Measurements from ENCODE around the gene MPIG6B. TPM values are rescaled to one million over a fixed set of nuclear protein-coding genes. Genes with fewer than 3 reads are reported as not detected.
A peak's percentile ranks its signal among the peaks of the same experiment; 100 is the strongest.

The MPIG6B gene
- total RNA-seq, 3 donors from 2014 or later: 0.16 TPM; not detected in 2

DNA sequence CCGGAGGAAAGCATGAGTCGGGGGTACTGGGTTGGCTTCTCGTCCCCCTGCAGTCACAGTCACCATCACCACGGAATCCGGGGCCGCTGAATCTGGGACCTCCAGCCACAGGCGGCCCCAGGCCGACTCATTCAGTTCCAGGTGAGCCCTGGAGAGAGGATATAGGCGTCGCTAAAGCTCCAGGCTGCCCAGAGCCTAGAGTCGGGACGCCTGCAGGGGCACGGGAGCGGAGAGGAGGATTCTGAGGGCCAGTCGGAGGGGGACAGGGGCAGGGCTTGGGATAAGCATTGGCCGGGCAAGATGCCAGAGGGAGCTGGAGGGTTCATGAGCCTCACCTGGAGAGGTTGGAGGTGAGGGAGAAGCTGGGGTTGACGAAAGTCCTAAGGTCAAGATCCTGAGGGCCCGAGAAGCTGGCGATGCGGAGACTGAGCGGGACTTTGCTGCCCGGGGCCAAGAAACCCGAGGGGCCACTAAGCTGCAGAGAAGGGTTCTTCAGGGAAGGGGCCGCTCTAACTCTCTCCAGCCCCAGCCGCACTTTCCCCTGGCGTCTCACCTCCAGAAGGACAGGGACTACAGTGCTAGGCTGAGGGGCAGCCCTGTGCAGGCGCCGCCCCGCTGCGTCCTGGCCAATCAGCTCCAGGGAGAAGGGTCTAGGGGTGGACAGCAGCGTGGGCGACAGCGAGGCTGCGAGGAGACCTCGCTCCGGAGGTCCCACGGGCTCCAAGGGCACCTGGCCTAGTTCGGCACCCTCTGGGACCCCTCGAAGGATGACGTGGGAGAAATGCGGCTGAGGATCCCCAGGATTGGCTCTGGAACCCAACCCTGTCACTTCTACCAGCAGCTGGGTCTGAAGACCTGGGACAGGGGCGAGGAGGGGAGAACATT, 43.0 kb downstream of the MPIG6B start:
- Histone ChIP-seq H3K27ac (no peak overlapping the region), H3K27me3 (no peaks in the 10 kb centered on the region), H3K4me3 (peak overlapping the region in 2 of 3 donors; percentile 29 to 55), H3K9me3 (no peaks in the 10 kb centered on the region), H3K4me1 (no peaks in the 10 kb centered on the region), H3K36me3 (no peaks in the 10 kb centered on the region)
- TF ChIP-seq, protein P1, sequence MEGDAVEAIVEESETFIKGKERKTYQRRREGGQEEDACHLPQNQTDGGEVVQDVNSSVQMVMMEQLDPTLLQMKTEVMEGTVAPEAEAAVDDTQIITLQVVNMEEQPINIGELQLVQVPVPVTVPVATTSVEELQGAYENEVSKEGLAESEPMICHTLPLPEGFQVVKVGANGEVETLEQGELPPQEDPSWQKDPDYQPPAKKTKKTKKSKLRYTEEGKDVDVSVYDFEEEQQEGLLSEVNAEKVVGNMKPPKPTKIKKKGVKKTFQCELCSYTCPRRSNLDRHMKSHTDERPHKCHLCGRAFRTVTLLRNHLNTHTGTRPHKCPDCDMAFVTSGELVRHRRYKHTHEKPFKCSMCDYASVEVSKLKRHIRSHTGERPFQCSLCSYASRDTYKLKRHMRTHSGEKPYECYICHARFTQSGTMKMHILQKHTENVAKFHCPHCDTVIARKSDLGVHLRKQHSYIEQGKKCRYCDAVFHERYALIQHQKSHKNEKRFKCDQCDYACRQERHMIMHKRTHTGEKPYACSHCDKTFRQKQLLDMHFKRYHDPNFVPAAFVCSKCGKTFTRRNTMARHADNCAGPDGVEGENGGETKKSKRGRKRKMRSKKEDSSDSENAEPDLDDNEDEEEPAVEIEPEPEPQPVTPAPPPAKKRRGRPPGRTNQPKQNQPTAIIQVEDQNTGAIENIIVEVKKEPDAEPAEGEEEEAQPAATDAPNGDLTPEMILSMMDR (IDR thresholded peaks at IDR 0.05): no peak
- TF ChIP-seq POLR2AphosphoS5 (IDR thresholded peaks at IDR 0.05): no peak
- TF ChIP-seq POLR2A (IDR thresholded peaks at IDR 0.05): no peak
- intact Hi-C loops (cut with DNase I; ENCODE audit: low total_unique reads): loop anchor here (10.0 kb wide), 1 partner anchor 61 kb away; the partner anchor contains the start of genes ABHD16A and LY6G6F
- DNase-seq (ENCODE audit: low spot score in 2 of 2): no peak

DNA sequence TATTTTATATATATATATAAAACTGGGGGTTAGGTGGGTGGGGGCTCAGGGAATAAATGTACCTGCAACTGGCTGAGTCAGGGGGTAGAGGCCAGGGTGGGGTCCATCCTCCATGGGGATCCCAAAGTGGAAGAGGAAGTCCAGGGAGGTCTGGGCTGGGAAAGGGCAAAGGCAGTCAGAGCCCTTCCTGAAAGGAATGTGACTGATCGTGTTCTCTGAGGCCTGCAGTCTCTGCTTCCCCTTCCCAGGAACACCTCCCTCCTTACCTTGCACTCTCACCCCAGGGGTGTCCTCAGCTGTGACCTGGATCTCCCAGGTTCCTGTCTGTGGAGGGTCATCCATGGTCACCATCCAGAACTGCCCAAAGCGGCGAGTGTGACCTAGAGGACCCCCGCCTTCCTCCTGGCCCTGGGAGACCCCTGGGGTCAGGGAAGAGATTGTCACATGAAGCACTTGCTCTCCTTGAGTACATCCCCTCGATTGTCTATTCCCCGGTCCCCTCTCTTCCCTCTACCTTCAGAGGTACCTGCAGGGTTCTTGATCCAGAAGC, 44.0 kb downstream of the MPIG6B start:
- no peaks in the 10 kb centered on the region for H3K36me3 ChIP-seq
- H3K9me3 ChIP-seq: no peaks in the 10 kb centered on the region
- no peak overlapping the region for H3K4me3 ChIP-seq
- no peak for DNase-seq (ENCODE audit: low spot score in 2 of 2)
- no peaks in the 10 kb centered on the region for H3K27me3 ChIP-seq
- intact Hi-C loops (cut with DNase I; ENCODE audit: low total_unique reads): loop anchor here (10.0 kb wide), 1 partner anchor 62 kb away; the partner anchor contains the start of genes ABHD16A and LY6G6F
- no peak overlapping the region for H3K27ac ChIP-seq
- TF ChIP-seq POLR2A (IDR thresholded peaks at IDR 0.05) (no peak), POLR2AphosphoS5 (IDR thresholded peaks at IDR 0.05) (no peak)
- TF ChIP-seq, protein P1 (IDR thresholded peaks at IDR 0.05): no peak
- H3K4me1 ChIP-seq: no peaks in the 10 kb centered on the region

DNA sequence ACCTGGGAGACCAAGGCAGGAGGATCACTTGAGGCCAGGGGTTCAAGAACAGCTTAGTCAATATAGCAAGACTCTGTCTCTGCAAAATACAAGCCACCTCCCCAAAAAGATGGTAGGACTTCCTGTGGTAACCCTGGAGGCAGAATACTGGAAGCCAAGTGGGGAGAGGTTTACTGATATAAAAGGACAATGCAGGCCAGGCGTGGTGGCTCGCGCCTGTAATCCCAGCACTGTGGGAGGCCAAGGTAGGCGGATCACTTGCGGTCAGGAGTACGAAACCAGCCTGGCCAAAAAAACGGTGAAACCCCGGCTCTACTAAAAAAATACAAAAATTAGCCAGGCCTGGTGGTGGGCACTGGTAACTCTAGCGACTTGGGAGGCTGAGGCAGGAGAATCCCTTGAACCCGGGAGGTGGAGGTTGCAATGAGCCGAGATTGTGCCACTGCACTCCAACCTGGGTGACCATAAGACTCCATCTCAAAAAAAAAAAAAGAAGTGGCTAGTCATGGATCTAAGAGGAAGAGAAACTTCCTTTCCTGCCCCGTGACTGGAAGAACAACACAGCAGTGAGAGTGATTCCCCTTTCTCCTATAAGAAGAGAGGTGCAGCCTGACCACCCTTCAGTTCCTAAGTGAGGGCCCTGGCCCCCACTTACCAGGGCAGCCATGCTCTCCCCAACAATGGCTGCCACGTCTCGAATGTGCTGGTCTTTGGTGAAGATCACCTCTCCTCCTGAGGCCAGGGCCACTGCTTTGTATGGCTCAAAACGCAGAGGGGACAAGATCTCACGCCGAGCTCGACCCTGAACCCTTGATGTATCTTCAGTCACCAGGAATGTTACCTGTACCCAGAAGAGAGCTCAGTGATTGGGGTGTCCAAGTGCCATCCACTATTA, 45.4 kb downstream of the MPIG6B start:
- H3K4me3 ChIP-seq: no peak overlapping the region
- no peaks in the 10 kb centered on the region for H3K9me3 ChIP-seq
- no peak for DNase-seq (ENCODE audit: low spot score in 2 of 2)
- no peaks in the 10 kb centered on the region for H3K36me3 ChIP-seq
- no peaks in the 10 kb centered on the region for H3K4me1 ChIP-seq
- TF ChIP-seq, protein P1 (IDR thresholded peaks at IDR 0.05): no peak
- TF ChIP-seq POLR2AphosphoS5 (IDR thresholded peaks at IDR 0.05) (no peak), POLR2A (IDR thresholded peaks at IDR 0.05) (no peak)
- H3K27me3 ChIP-seq: no peaks in the 10 kb centered on the region
- no peak overlapping the region for H3K27ac ChIP-seq
- intact Hi-C loops (cut with DNase I; ENCODE audit: low total_unique reads): loop anchor here (10.0 kb wide), 1 partner anchor 64 kb away; the partner anchor contains the start of genes ABHD16A and LY6G6F

DNA sequence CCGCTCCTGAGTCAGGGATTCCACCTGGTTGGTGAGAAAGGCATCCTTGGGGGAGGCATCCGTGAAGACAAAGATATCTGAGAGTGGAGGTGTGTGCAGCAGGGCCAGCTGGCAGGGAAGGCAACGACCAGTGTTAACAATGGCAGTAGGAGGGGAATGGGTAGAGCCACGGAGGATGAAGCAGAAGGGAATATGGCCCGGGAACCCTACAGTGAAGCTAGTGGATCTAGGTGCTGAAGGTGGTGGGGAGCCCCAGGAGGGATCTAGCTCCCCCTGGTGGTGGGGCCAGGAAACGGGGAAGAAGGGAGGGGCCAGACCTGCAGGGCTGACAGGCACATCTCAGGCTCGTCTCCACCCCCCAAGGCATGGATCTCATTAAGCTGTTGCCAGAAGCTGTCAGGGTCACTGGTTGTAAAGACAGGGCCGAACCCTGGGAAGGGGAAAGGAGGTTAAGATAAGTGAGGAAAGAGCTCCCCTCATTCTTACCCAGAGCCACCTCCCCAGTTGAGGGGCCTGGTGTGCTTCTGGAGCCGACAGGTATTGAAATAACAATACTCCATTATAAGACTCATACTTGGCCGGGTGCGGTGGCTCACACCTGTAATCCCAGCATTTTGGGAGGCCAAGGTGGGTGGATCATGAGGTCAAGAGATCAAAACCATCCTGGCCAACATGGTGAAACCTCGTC, 46.7 kb downstream of the MPIG6B start:
- intact Hi-C loops (cut with DNase I; ENCODE audit: low total_unique reads): loop anchor here (10.0 kb wide), 1 partner anchor 65 kb away; the partner anchor contains the start of genes ABHD16A and LY6G6F
- peak; percentile 57 to 77 for DNase-seq (ENCODE audit: low spot score in 2 of 2)
- Histone ChIP-seq H3K27ac (no peak overlapping the region), H3K27me3 (no peaks in the 10 kb centered on the region), H3K36me3 (no peaks in the 10 kb centered on the region), H3K4me1 (no peaks in the 10 kb centered on the region), H3K9me3 (no peaks in the 10 kb centered on the region), H3K4me3 (no peak overlapping the region)
- TF ChIP-seq POLR2A (IDR thresholded peaks at IDR 0.05) (no peak), POLR2AphosphoS5 (IDR thresholded peaks at IDR 0.05) (no peak)
- TF ChIP-seq, protein P1 (IDR thresholded peaks at IDR 0.05): peak; percentile 25 to 69 (median 60)

Data from breast epithelium (tissue), 4 donors.